ENCODE data around the gene SPIRE2. TPM values are rescaled to one million over a fixed set of nuclear protein-coding genes. Genes with fewer than 3 reads are reported as not detected.
A peak's percentile ranks its signal among the peaks of the same experiment; 100 is the strongest.

The SPIRE2 gene
- total and polyA plus RNA-seq, 9 of the 15 experiments (the other 6 are each of a cell fraction or from before 2014, with no cell fraction given), result 0.70 to 7.5 (median 4.6) TPM

DNA sequence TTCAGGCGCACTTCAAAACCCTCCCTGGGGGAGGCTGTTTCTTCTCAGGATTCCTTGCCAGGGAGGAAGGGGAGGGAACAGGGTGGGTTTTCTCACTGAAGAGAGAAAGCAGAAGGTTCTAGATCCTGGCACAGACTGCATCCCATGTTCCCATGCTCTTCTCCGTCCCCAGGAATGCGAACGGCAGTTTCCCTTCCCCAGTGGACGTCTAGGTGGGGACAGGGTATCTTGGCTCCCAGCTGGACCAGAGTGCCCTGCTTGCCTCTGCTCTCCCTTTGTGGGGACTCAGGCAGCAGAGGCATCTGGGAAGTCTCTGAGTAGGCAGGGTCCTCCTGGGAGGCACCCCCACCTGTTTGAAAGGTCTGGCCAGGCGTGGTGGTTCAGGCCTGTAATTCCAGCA lies 42.2 kb downstream of the SPIRE2 start:
- CTCF ChIA-PET (ENCODE audit: low intra/inter-chr PET ratio), result no interaction called here
- Histone ChIP-seq H3K4me2 (ENCODE audit: insufficient read depth, low read length) (no peak overlapping the region), H4K20me1 (replicated peaks; ENCODE audit: control insufficient read depth, insufficient read depth, low read length) (peaks cover 7% of the 10 kb centered on the region), H3K4me1 (replicated peaks in 1 of 2; ENCODE audit: control insufficient read depth in 2 of 2, insufficient read depth in 2 of 2, low read length in 2 of 2) (peaks cover 11 to 34% of the 10 kb centered on the region in 2 experiments), H3K27me3 (ENCODE audit: control insufficient read depth in 2 of 2, insufficient read depth in 2 of 2, low read length in 2 of 2) (no peaks in the 10 kb centered on the region), H3K4me3 (no peak overlapping the region), H2AFZ (ENCODE audit: low read depth, low read length) (no peak overlapping the region), H3K9ac (ENCODE audit: insufficient read depth in 1 of 2, low read depth in 2 of 2, low read length in 2 of 2) (peak overlapping the region in 1 of 2 experiments; percentile 67; a peak in 1 of 4 replicates), H3K36me3 (ENCODE audit: control insufficient read depth, insufficient read depth, low read length) (peaks cover 11% of the 10 kb centered on the region; the same call in 2 of the 3 replicates), H3K79me2 (ENCODE audit: control insufficient read depth, insufficient read depth, low read length) (peaks cover 25% of the 10 kb centered on the region), H3K9me1 (ENCODE audit: control insufficient read depth, insufficient read depth, low read length) (no peaks in the 10 kb centered on the region), H3K27ac (ENCODE audit: extremely low read depth, low read depth, low read length) (no peak overlapping the region), H3K9me3 (replicated peaks; ENCODE audit: control insufficient read depth, insufficient read depth, low read depth, low read length) (peaks cover 7% of the 10 kb centered on the region)
- ATAC-seq (no peak), FAIRE-seq (no peak), DNase-seq (ENCODE audit: extremely low read depth in 1 of 4, low spot score in 3 of 4) (no peak)
- intact Hi-C loops (cut with micrococcal nuclease), result no loop called here
- POLR2A ChIA-PET, result interaction anchor here (0.6 kb wide), 1 partner anchor 158 kb away, joined by 3 read pairs; no protein-coding TSS in a partner anchor
- TF ChIP-seq ZNF445 (CRISPR knock-in tag; IDR thresholded peaks at IDR 0.05; ENCODE audit: low read depth) (no peak), SMARCA4 (IDR thresholded peaks at IDR 0.05) (no peak), SMAD3 (CRISPR knock-in tag; conservative IDR thresholded peaks at IDR 0.05) (no peak), NFATC3 (IDR thresholded peaks at IDR 0.05) (no peak), ZNF699 (CRISPR knock-in tag; IDR thresholded peaks at IDR 0.05; ENCODE audit: insufficient replicate concordance) (no peak), HCFC1 (IDR thresholded peaks at IDR 0.05; ENCODE audit: low read depth, low read length) (no peak), ELK3 (CRISPR knock-in tag; IDR thresholded peaks at IDR 0.05) (no peak), CAMTA2 (CRISPR knock-in tag; conservative IDR thresholded peaks at IDR 0.05) (no peak), MBD1 (CRISPR knock-in tag; IDR thresholded peaks at IDR 0.05) (no peak), NCOA1 (IDR thresholded peaks at IDR 0.05; ENCODE audit: low read depth) (no peak)
- TF ChIP-seq, protein P1, sequence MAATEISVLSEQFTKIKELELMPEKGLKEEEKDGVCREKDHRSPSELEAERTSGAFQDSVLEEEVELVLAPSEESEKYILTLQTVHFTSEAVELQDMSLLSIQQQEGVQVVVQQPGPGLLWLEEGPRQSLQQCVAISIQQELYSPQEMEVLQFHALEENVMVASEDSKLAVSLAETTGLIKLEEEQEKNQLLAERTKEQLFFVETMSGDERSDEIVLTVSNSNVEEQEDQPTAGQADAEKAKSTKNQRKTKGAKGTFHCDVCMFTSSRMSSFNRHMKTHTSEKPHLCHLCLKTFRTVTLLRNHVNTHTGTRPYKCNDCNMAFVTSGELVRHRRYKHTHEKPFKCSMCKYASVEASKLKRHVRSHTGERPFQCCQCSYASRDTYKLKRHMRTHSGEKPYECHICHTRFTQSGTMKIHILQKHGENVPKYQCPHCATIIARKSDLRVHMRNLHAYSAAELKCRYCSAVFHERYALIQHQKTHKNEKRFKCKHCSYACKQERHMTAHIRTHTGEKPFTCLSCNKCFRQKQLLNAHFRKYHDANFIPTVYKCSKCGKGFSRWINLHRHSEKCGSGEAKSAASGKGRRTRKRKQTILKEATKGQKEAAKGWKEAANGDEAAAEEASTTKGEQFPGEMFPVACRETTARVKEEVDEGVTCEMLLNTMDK (IDR thresholded peaks at IDR 0.05; ENCODE audit: borderline replicate concordance, insufficient read depth, low read depth, low read length, poor library complexity, severe bottlenecking), result no peak
- in situ Hi-C loops (cut with MboI), result loop anchor here (5.0 kb wide), 1 partner anchor 63 kb away; no protein-coding TSS in a partner anchor
- no TSS peak for BruUV-seq (replicated peaks)
- WGBS (ENCODE audit: insufficient coverage, low coverage, missing lambda C conversion rate), result 85% methylated on average over 6 of the region's 6 CpGs

All from K562 (cell line).